HepG2 (cell line): Measurements from ENCODE around the gene GAB3. TPM values are rescaled to one million over a fixed set of nuclear protein-coding genes. Genes with fewer than 3 reads are reported as not detected.
"Not testable (repeated sequence)": the region's sequence is repeated elsewhere in the genome, so short reads cannot be mapped to it uniquely, and the experiment has no call there.

Source experiments
- ATAC-seq: fragments of 200-7000 bp; cut with Tn5 transposase; 3 replicates; pipeline ENCODE4 v1.9.1; 2020; ENCODE audit warnings: mild to moderate bottlenecking, moderate library complexity
- BruUV-seq: library from RNA; stranded (reverse); fragments of 400-500 nt; replicated peaks from 2 replicates; lab custom pipeline; 2021; lab: Mats Ljungman, UMichigan
- CTCF ChIA-PET: fragments of 300-600 bp; formaldehyde crosslinking; extraction: SDS; loops from one replicate; lab custom pipeline; 2021; ENCODE audit warnings: low total read pairs, inconsistent platforms, low intra/inter-chr PET ratio; lab: Yijun Ruan, JAX
- POLR2A ChIA-PET: fragments of 350-600 bp; sonication (Branson Sonifier 250); formaldehyde crosslinking; loops from one replicate; lab custom pipeline; 2020; ENCODE audit warnings: antibody characterized with exemption, inconsistent platforms; lab: Yijun Ruan, JAX
- DNase-seq: peaks from one replicate; pipeline ENCODE4 v3.0.0-alpha.2; 2015; ENCODE audit warnings: low spot score
- FAIRE-seq: peaks from 3 replicates; lab custom pipeline; 2011; peaks lifted over from hg19 to GRCh38; lab: Jason Lieb, UNC
- H2AFZ ChIP-seq: one replicate; pipeline ENCODE4 v1.6.1; 2011; ENCODE audit warnings: low read length, inconsistent platforms
- H3K27ac ChIP-seq: fragments of 300-600 bp; 3 replicates; pipeline ENCODE4 v1.8.0; 2011; ENCODE audit warnings: mixed run types, mild to moderate bottlenecking, mixed read lengths, low read length, inconsistent platforms; ENCODE audit not compliant: insufficient read depth; ENCODE audit errors: extremely low read length
- H3K27me3 ChIP-seq, 2 experiments: fragments of 200-600 bp in 1 of 2; 2 replicates in 1 of 2; 3 replicates in 1 of 2; pipeline versions ENCODE4 v1.6.0 to v1.8.0; 2011; ENCODE audit warnings: low read length in 2 of 2, mild to moderate bottlenecking in 2 of 2, moderate library complexity in 2 of 2, inconsistent platforms in 1 of 2; ENCODE audit not compliant: insufficient read depth in 2 of 2, control insufficient read depth in 1 of 2
- H3K36me3 ChIP-seq, 2 experiments: fragments of 200-600 bp in 1 of 2; replicated peaks in 1 of 2; 2 replicates in 1 of 2; 3 replicates in 1 of 2; pipeline versions ENCODE4 v1.5.1 to v1.8.0; 2011; ENCODE audit warnings: low read length in 2 of 2, inconsistent platforms in 1 of 2; ENCODE audit not compliant: insufficient read depth in 2 of 2, control insufficient read depth in 1 of 2
- H3K4me1 ChIP-seq: 2 replicates; pipeline ENCODE4 v1.5.1; 2012; ENCODE audit warnings: low read length, inconsistent platforms; ENCODE audit not compliant: insufficient read depth
- H3K4me2 ChIP-seq: 2 replicates; pipeline ENCODE4 v1.6.0; 2011; ENCODE audit warnings: low read depth, low read length, inconsistent platforms
- H3K4me3 ChIP-seq, 3 experiments: fragments of 200-600 bp in 1 of 3; sonication (generic), shearing (Covaris generic) in 1 of 3; replicated peaks in 1 of 3; 2 replicates each; pipeline ENCODE4 v1.5.1; 2011 to 2016; ENCODE audit warnings: low read length in 3 of 3, inconsistent platforms in 2 of 3, low read depth in 2 of 3, mild to moderate bottlenecking in 2 of 3, control low read depth in 1 of 3, mixed read lengths in 1 of 3; ENCODE audit not compliant: insufficient read depth in 1 of 3
- H3K79me2 ChIP-seq: one replicate; pipeline ENCODE4 v1.6.1; 2011; ENCODE audit warnings: low read length, inconsistent platforms; ENCODE audit not compliant: insufficient read depth
- H3K9ac ChIP-seq: 2 replicates; pipeline ENCODE4 v1.6.0; 2011; ENCODE audit warnings: mild to moderate bottlenecking, low read depth, low read length, inconsistent platforms; ENCODE audit not compliant: insufficient read depth
- H3K9me3 ChIP-seq: 2 replicates; pipeline ENCODE4 v1.5.1; 2012; ENCODE audit warnings: mild to moderate bottlenecking, low read length
- H4K20me1 ChIP-seq: 2 replicates; pipeline ENCODE4 v1.6.0; 2011; ENCODE audit warnings: inconsistent platforms, mild to moderate bottlenecking, low read length, moderate library complexity; ENCODE audit not compliant: insufficient read depth
- WGBS: methylation state at CpG from one replicate; pipeline ENCODE4 v1.1.6; 2017; ENCODE audit warnings: low lambda C conversion rate; 5-methylcytosine and 5-hydroxymethylcytosine counted together
- in situ Hi-C: cut with HindIII; loops from 2 replicates; pipeline ENCODE4 v1.10.0; 2017; ENCODE audit warnings: low pct_unique_long_range_greater_than_20kb; ENCODE audit not compliant: extremely low pct_ligation_motif_present
- intact Hi-C: fragments of 100-400 bp; cut with micrococcal nuclease; formaldehyde crosslinking; loops from one replicate; pipeline ENCODE4 v1.10.0; 2022; ENCODE audit not compliant: unreplicated experiment
- polyA plus RNA-seq, 8 experiments: library from polyadenylated mRNA; depleted of rRNA in 3 of 8; stranded (reverse) in 7 of 8; unstranded in 1 of 8; fragments of >200 nt; fragmentation: Illumina TruSeq in 4 of 8; extraction: Trizol in 4 of 8; gene quantifications; 2 replicates each; pipeline versions ENCODE4 v1.2.1 to v1.2.3, GENCODE V29; 2011 to 2016; ENCODE audit warnings: low read depth in 4 of 8, missing spikeins in 1 of 8, mixed read lengths in 1 of 8; ENCODE audit not compliant: insufficient read depth in 1 of 8
- total RNA-seq, 5 experiments: library from RNA; depleted of rRNA; stranded (reverse); fragments of >200 nt; fragmentation: Illumina TruSeq; extraction: Trizol; gene quantifications; 2 replicates each; pipeline ENCODE4 v1.2.3, GENCODE V29; 2016; ENCODE audit warnings: low read depth in 1 of 5

The GAB3 gene
- total and polyA plus RNA-seq, 2 of the 13 experiments (the other 11 are each of a cell fraction or from before 2014, with no cell fraction given): not detected

DNA sequence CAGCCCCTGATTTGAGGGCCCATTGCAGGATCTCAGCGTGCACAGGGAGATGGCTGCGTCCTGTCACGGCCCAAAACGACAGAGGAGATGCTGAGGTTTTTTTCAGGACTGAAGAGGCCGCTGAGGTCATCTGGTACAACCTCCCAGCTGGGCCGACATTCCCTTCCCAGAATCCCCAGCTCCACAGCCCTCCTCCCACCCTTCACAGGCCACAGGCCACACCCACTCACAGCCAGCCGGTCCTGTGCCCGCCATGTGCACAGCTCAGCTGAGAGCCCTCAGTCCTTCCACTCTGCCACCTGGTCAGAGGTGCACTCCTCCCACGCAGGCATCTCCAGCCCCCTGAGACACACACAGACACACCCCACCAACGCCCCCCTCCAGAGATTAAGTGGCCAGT, 109.1 kb downstream of the GAB3 start:
- CTCF ChIA-PET, H3K27ac ChIP-seq, in situ Hi-C loops, H2AFZ ChIP-seq, H3K79me2 ChIP-seq, ATAC-seq, BruUV-seq, H3K36me3 ChIP-seq, H3K27me3 ChIP-seq, H3K4me2 ChIP-seq, H3K4me1 ChIP-seq, DNase-seq, H3K4me3 ChIP-seq, intact Hi-C loops, H3K9ac ChIP-seq, POLR2A ChIA-PET, H3K9me3 ChIP-seq, H4K20me1 ChIP-seq, FAIRE-seq: not testable (repeated sequence)
- no CpG with 5 or more reads among the region's 10 CpGs for WGBS

DNA sequence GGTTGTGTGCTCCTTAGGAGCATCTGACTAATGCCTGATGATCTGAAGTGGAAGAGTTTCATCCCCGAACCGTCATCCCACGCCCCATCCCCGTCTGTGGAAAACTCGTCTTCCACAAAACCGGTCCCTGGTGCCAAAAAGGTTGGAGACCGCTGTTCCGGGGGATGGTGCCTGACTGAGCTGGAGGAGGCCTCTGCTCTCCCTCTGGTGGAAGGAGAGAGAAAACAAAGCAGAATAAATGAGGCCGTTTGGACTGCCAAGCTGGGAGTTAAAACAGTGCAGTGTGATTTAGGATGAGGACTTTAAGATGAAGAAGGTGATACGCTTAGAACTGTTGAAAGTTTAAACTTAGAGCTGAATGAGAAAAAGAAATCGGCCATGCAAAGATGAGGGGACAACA, 117.2 kb downstream of the GAB3 start:
- H4K20me1 ChIP-seq, in situ Hi-C loops, H3K36me3 ChIP-seq, CTCF ChIA-PET, DNase-seq, FAIRE-seq, H3K79me2 ChIP-seq, H3K9ac ChIP-seq, H3K27ac ChIP-seq, H3K4me3 ChIP-seq, H2AFZ ChIP-seq, BruUV-seq, intact Hi-C loops, H3K27me3 ChIP-seq, POLR2A ChIA-PET, H3K4me2 ChIP-seq, H3K9me3 ChIP-seq, H3K4me1 ChIP-seq: not testable (repeated sequence)
- no CpG with 5 or more reads among the region's 11 CpGs for WGBS
- peak; percentile 39 for ATAC-seq

DNA sequence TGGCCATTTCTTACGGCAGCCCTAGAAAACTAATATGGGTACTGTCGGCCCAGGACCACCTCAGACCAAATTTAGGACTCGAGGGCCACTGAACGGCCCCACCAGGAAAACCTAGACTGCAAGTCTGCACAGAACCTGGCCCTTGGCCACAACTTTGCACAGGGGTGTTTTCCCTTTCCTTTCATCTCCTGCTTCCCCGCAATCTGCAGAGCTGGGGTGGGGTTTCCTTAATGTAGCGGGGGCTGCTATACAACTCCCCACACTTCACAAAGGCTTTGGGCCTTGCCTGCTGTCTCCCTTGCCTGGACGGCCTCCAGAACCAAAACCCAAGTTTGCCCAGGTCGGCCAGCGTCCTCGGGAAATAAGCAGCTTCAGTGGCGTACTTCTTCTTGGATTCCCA, 119.9 kb downstream of the GAB3 start:
- no CpG with 5 or more reads among the region's 11 CpGs for WGBS
- H3K27me3 ChIP-seq, in situ Hi-C loops, BruUV-seq, H3K4me1 ChIP-seq, H3K79me2 ChIP-seq, H3K4me2 ChIP-seq, POLR2A ChIA-PET, FAIRE-seq, DNase-seq, H2AFZ ChIP-seq, ATAC-seq, H3K9ac ChIP-seq, H3K9me3 ChIP-seq, H4K20me1 ChIP-seq, H3K36me3 ChIP-seq, CTCF ChIA-PET, intact Hi-C loops, H3K27ac ChIP-seq, H3K4me3 ChIP-seq: not testable (repeated sequence)

DNA sequence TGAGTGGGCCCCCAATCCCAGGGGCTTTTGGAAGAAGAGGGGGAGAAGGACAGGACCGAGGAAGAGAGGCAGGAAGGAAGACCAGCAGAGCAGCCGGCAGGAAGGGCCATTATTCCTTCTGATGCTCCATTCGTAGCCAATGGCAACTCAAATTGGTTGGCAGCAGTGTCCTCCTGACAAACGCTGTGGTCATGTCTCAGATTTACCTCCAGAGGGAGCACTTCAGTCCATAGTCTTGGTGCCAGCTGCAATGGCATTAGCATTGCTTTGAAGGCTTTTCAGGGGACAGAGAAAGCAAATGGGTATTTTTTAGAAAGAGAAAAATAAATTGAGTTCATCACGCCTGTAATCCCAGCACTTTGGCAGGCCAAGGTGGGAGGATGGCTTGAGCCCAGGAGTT, 121.9 kb downstream of the GAB3 start:
- FAIRE-seq, H4K20me1 ChIP-seq, in situ Hi-C loops, intact Hi-C loops, H3K4me3 ChIP-seq, H3K4me2 ChIP-seq, BruUV-seq, POLR2A ChIA-PET, CTCF ChIA-PET, H3K9me3 ChIP-seq, H3K36me3 ChIP-seq, H3K4me1 ChIP-seq, DNase-seq, H3K27me3 ChIP-seq, H2AFZ ChIP-seq, H3K9ac ChIP-seq, H3K79me2 ChIP-seq, H3K27ac ChIP-seq: not testable (repeated sequence)
- ATAC-seq: peak; percentile 65
- no CpG with 5 or more reads among the region's 5 CpGs for WGBS
